Trophoblast cell (in vitro differentiated cells and primary cell): ENCODE results near the gene NDC80.

Experiments used
- DNase-seq, 2 donors: peaks; one replicate each; pipeline ENCODE4 v3.0.0-alpha.2; 2016
- H2AFZ ChIP-seq: 2 replicates; pipeline ENCODE4 v1.6.1; 2013; ENCODE audit warnings: low read length, moderate library complexity, mild to moderate bottlenecking; ENCODE audit not compliant: insufficient read depth, poor library complexity
- H2AK5ac ChIP-seq: 2 replicates; pipeline ENCODE4 v1.6.1; 2013; ENCODE audit warnings: mild to moderate bottlenecking, low read length
- H2BK120ac ChIP-seq: 2 replicates; pipeline ENCODE4 v1.6.1; 2013; ENCODE audit warnings: low read length, mild to moderate bottlenecking, moderate library complexity; ENCODE audit not compliant: insufficient read depth, poor library complexity
- H2BK12ac ChIP-seq: 2 replicates; pipeline ENCODE4 v1.6.1; 2013; ENCODE audit warnings: mild to moderate bottlenecking, low read length, moderate library complexity
- H2BK5ac ChIP-seq: 2 replicates; pipeline ENCODE4 v1.6.1; 2013; ENCODE audit warnings: low read length, low read depth, moderate library complexity, mild to moderate bottlenecking; ENCODE audit not compliant: poor library complexity
- H3K14ac ChIP-seq: 2 replicates; pipeline ENCODE4 v1.6.1; 2013; ENCODE audit warnings: mild to moderate bottlenecking, low read length
- H3K18ac ChIP-seq: 2 replicates; pipeline ENCODE4 v1.6.1; 2013; ENCODE audit warnings: mild to moderate bottlenecking, low read length
- H3K23ac ChIP-seq: 2 replicates; pipeline ENCODE4 v1.6.1; 2013; ENCODE audit warnings: low read length
- H3K27ac ChIP-seq: 2 replicates; pipeline ENCODE4 v1.5.1; 2013; ENCODE audit warnings: low read depth, mild to moderate bottlenecking, inconsistent platforms, low read length, moderate library complexity
- H3K27me3 ChIP-seq: 2 replicates; pipeline ENCODE4 v1.6.1; 2013; ENCODE audit warnings: inconsistent platforms, mild to moderate bottlenecking, low read length, moderate library complexity; ENCODE audit not compliant: insufficient read depth
- H3K36me3 ChIP-seq, 2 experiments: 1 replicate in 1 of 2; 2 replicates in 1 of 2; pipeline ENCODE4 v1.6.1; 2013; ENCODE audit warnings: low read length in 2 of 2, mild to moderate bottlenecking in 2 of 2, moderate library complexity in 1 of 2; ENCODE audit not compliant: insufficient read depth in 2 of 2, control insufficient read depth in 1 of 2
- H3K4ac ChIP-seq: 2 replicates; pipeline ENCODE4 v1.6.1; 2013; ENCODE audit warnings: low read depth, mild to moderate bottlenecking, low read length, moderate library complexity
- H3K4me1 ChIP-seq, 2 experiments: 1 replicate in 1 of 2; 2 replicates in 1 of 2; pipeline ENCODE4 v1.6.1; 2013; ENCODE audit warnings: low read length in 2 of 2, mild to moderate bottlenecking in 2 of 2, moderate library complexity in 1 of 2; ENCODE audit not compliant: insufficient read depth in 2 of 2, control insufficient read depth in 1 of 2
- H3K4me2 ChIP-seq: 2 replicates; pipeline ENCODE4 v1.6.1; 2013; ENCODE audit warnings: inconsistent platforms, mild to moderate bottlenecking, low read length, moderate library complexity
- H3K4me3 ChIP-seq: 2 replicates; pipeline ENCODE4 v1.5.1; 2013; ENCODE audit warnings: mild to moderate bottlenecking, low read depth, low read length, inconsistent platforms
- H3K79me1 ChIP-seq: one replicate; pipeline ENCODE4 v1.6.1; 2013; ENCODE audit warnings: low read length
- H3K79me2 ChIP-seq: 2 replicates; pipeline ENCODE4 v1.6.1; 2013; ENCODE audit warnings: low read length, mild to moderate bottlenecking; ENCODE audit not compliant: control insufficient read depth, insufficient read depth, poor library complexity
- H3K9ac ChIP-seq: 2 replicates; pipeline ENCODE4 v1.6.1; 2013; ENCODE audit warnings: mild to moderate bottlenecking, low read length
- H3K9me3 ChIP-seq: 2 replicates; pipeline ENCODE4 v1.6.1; 2013; ENCODE audit warnings: low read depth, mild to moderate bottlenecking, control low read depth, inconsistent platforms, low read length; ENCODE audit not compliant: insufficient read depth
- H4K12ac ChIP-seq: 2 replicates; pipeline ENCODE4 v1.6.1; 2013; ENCODE audit warnings: low read depth, mild to moderate bottlenecking, low read length, moderate library complexity
- H4K8ac ChIP-seq: 2 replicates; pipeline ENCODE4 v1.6.1; 2013; ENCODE audit warnings: low read depth, mild to moderate bottlenecking, low read length, moderate library complexity
- H4K91ac ChIP-seq: one replicate; pipeline ENCODE4 v1.6.1; 2013; ENCODE audit warnings: low read depth, mild to moderate bottlenecking, low read length, moderate library complexity
- WGBS: extraction: QIAGEN DNeasy Blood & Tissue Kit; methylation state at CpG from one replicate; pipeline ENCODE4 v1.1.7; 2013; ENCODE audit warnings: missing lambda C conversion rate; ENCODE audit not compliant: insufficient read length, insufficient coverage; ENCODE audit errors: extremely low coverage; 5-methylcytosine and 5-hydroxymethylcytosine counted together

Gene NDC80

GRCh38 chr18:2587788-2588187 is 16.4 kb downstream of the NDC80 start:
- H2BK120ac ChIP-seq = no peak overlapping the region
- H2BK5ac ChIP-seq = no peak overlapping the region
- no peaks in the 10 kb centered on the region for H3K9me3 ChIP-seq
- no peak overlapping the region for H4K91ac ChIP-seq
- no peak overlapping the region for H2BK12ac ChIP-seq
- no peak overlapping the region for H4K12ac ChIP-seq
- no peak overlapping the region for H4K8ac ChIP-seq
- no peak overlapping the region for H2AK5ac ChIP-seq
- no peak overlapping the region for H3K9ac ChIP-seq
- H3K4ac ChIP-seq = no peak overlapping the region
- H3K4me2 ChIP-seq = no peak overlapping the region
- no peak for DNase-seq
- H3K27ac ChIP-seq = no peak overlapping the region
- WGBS = no CpG with 5 or more reads among the region's 3 CpGs
- no peak overlapping the region for H3K23ac ChIP-seq
- peaks cover 8 to 13% of the 10 kb centered on the region in 2 experiments for H3K36me3 ChIP-seq
- no peak overlapping the region for H3K14ac ChIP-seq
- H3K4me3 ChIP-seq = no peak overlapping the region
- no peak overlapping the region for H3K18ac ChIP-seq
- no peaks in the 10 kb centered on the region for H3K4me1 ChIP-seq
- no peak overlapping the region for H2AFZ ChIP-seq
- no peaks in the 10 kb centered on the region for H3K27me3 ChIP-seq
- H3K79me1 ChIP-seq = no peaks in the 10 kb centered on the region
- H3K79me2 ChIP-seq = no peaks in the 10 kb centered on the region

- no peak overlapping the region for H2BK5ac ChIP-seq
- H3K4me1 ChIP-seq = no peaks in the 10 kb centered on the region
- H3K36me3 ChIP-seq = peaks cover 11 to 13% of the 10 kb centered on the region in 2 experiments
- H3K79me2 ChIP-seq = no peaks in the 10 kb centered on the region
- no peak for DNase-seq
- H3K27me3 ChIP-seq = no peaks in the 10 kb centered on the region
- no peak overlapping the region for H3K23ac ChIP-seq
- no peak overlapping the region for H3K14ac ChIP-seq
- no peak overlapping the region for H3K9ac ChIP-seq
- no peak overlapping the region for H4K12ac ChIP-seq
- H3K9me3 ChIP-seq = no peaks in the 10 kb centered on the region
- 100% methylated on average over 2 of the region's 5 CpGs for WGBS
- no peak overlapping the region for H4K91ac ChIP-seq
- H3K4me3 ChIP-seq = no peak overlapping the region
- no peak overlapping the region for H3K27ac ChIP-seq
- H3K4ac ChIP-seq = no peak overlapping the region
- H2BK120ac ChIP-seq = no peak overlapping the region
- no peak overlapping the region for H3K18ac ChIP-seq
- no peak overlapping the region for H2BK12ac ChIP-seq
- no peak overlapping the region for H4K8ac ChIP-seq
- H2AFZ ChIP-seq = no peak overlapping the region
- H3K4me2 ChIP-seq = no peak overlapping the region
- no peak overlapping the region for H2AK5ac ChIP-seq
- no peaks in the 10 kb centered on the region for H3K79me1 ChIP-seq
Observed at GRCh38 chr18:2588666-2589344, 17.4 kb downstream of the NDC80 start.

- no peak overlapping the region for H4K12ac ChIP-seq
Observed at GRCh38 chr18:2589345-2590068, 18.1 kb downstream of the NDC80 start.

GRCh38 chr18:2590303-2590702 is 18.9 kb downstream of the NDC80 start:
- no peak overlapping the region for H2AK5ac ChIP-seq
- WGBS = no CpG with 5 or more reads among the region's 2 CpGs

More at GRCh38 chr18:2589345-2590068, 18.1 kb downstream of the NDC80 start:
- Histone ChIP-seq H3K4me1 (no peaks in the 10 kb centered on the region), H3K4me2 (no peak overlapping the region), H3K23ac (no peak overlapping the region), H3K14ac (no peak overlapping the region), H3K79me2 (no peaks in the 10 kb centered on the region), H4K8ac (no peak overlapping the region), H3K4ac (no peak overlapping the region), H3K79me1 (no peaks in the 10 kb centered on the region), H3K9me3 (no peaks in the 10 kb centered on the region), H3K27ac (no peak overlapping the region), H4K91ac (no peak overlapping the region), H3K4me3 (no peak overlapping the region), H2BK5ac (no peak overlapping the region), H3K9ac (no peak overlapping the region), H3K27me3 (no peaks in the 10 kb centered on the region), H2AFZ (no peak overlapping the region), H3K18ac (no peak overlapping the region), H2BK12ac (no peak overlapping the region), H2AK5ac (no peak overlapping the region), H2BK120ac (no peak overlapping the region), H3K36me3 (peaks cover 12 to 13% of the 10 kb centered on the region in 2 experiments)
- no CpG with 5 or more reads among the region's 3 CpGs for WGBS
- peak in 1 of 2 donors; percentile 39 for DNase-seq

More at GRCh38 chr18:2590303-2590702, 18.9 kb downstream of the NDC80 start:
- no peak overlapping the region for H2BK120ac ChIP-seq
- no peak overlapping the region for H4K12ac ChIP-seq
- H3K4ac ChIP-seq = no peak overlapping the region
- peaks cover 12 to 14% of the 10 kb centered on the region in 2 experiments for H3K36me3 ChIP-seq
- H4K91ac ChIP-seq = peak overlapping the region; percentile 4
- no peaks in the 10 kb centered on the region for H3K9me3 ChIP-seq
- H3K18ac ChIP-seq = no peak overlapping the region
- no peaks in the 10 kb centered on the region for H3K4me1 ChIP-seq
- H3K27me3 ChIP-seq = no peaks in the 10 kb centered on the region
- H4K8ac ChIP-seq = no peak overlapping the region
- no peak overlapping the region for H3K27ac ChIP-seq
- H3K23ac ChIP-seq = no peak overlapping the region
- no peaks in the 10 kb centered on the region for H3K79me1 ChIP-seq
- H3K4me3 ChIP-seq = no peak overlapping the region
- H2BK12ac ChIP-seq = no peak overlapping the region
- H2BK5ac ChIP-seq = no peak overlapping the region
- no peak overlapping the region for H3K9ac ChIP-seq
- H3K4me2 ChIP-seq = no peak overlapping the region
- no peak overlapping the region for H3K14ac ChIP-seq
- no peak for DNase-seq
- no peak overlapping the region for H2AFZ ChIP-seq
- H3K79me2 ChIP-seq = no peaks in the 10 kb centered on the region
